ENCODE measurements around the gene TGM2. TPM values are rescaled to one million over a fixed set of nuclear protein-coding genes. Genes with fewer than 3 reads are reported as not detected.

The TGM2 gene
- total RNA-seq, 1 experiment from 2014 or later: 138 TPM

- peak in 1 of 2 experiments; percentile 47 for DNase-seq
- H3K27ac Mint-ChIP-seq (ENCODE audit: unreplicated experiment): no peak overlapping the region
- Histone ChIP-seq H3K36me3 (ENCODE audit: control insufficient read depth, insufficient read depth, low read length) (no peaks in the 10 kb centered on the region), H3K4me1 (no peaks in the 10 kb centered on the region), H3K9me3 (peaks cover 18% of the 10 kb centered on the region), H3K4me3 (ENCODE audit: low read depth, low read length) (no peak overlapping the region), H3K27me3 (replicated peaks; ENCODE audit: control insufficient read depth, insufficient read depth, low read length) (no peaks in the 10 kb centered on the region)
- no peaks in the 10 kb centered on the region for H3K4me1 Mint-ChIP-seq (ENCODE audit: low read depth, unreplicated experiment)
- H3K27me3 Mint-ChIP-seq (ENCODE audit: insufficient read depth, unreplicated experiment): peaks cover 4% of the 10 kb centered on the region
- POLR2A ChIA-PET: no interaction called here
- no peaks in the 10 kb centered on the region for H3K36me3 Mint-ChIP-seq (ENCODE audit: insufficient read depth, unreplicated experiment)
- no peak for TF ChIP-seq CTCF (IDR thresholded peaks at IDR 0.05; ENCODE audit: insufficient read depth in 1 of 2, low read depth in 1 of 2, low read length in 1 of 2, severe bottlenecking in 1 of 2, unreplicated experiment in 1 of 2)
- no peak overlapping the region for H3K4me3 Mint-ChIP-seq (ENCODE audit: unreplicated experiment)
- CTCF ChIA-PET: interaction anchor here (3.8 kb wide), 1 partner anchor 153 kb away, joined by 11 read pairs; no protein-coding TSS in a partner anchor
- intact Hi-C loops (cut with micrococcal nuclease; ENCODE audit: unreplicated experiment): no loop called here
- BruUV-seq (replicated peaks): no TSS peak
- peaks cover 10% of the 10 kb centered on the region for H3K9me3 Mint-ChIP-seq (ENCODE audit: unreplicated experiment)
Measured at GRCh38 chr20:38210741-38211140, 45.7 kb upstream of the TGM2 start.

GRCh38 chr20:38209736-38210405 is 44.8 kb upstream of the TGM2 start:
- no peaks in the 10 kb centered on the region for H3K27me3 ChIP-seq (replicated peaks; ENCODE audit: control insufficient read depth, insufficient read depth, low read length)
- POLR2A ChIA-PET: no interaction called here
- H3K27me3 Mint-ChIP-seq (ENCODE audit: insufficient read depth, unreplicated experiment): peaks cover 6% of the 10 kb centered on the region
- H3K9me3 ChIP-seq: peaks cover 19% of the 10 kb centered on the region
- intact Hi-C loops (cut with micrococcal nuclease; ENCODE audit: unreplicated experiment): no loop called here
- peak in 1 of 2 experiments; percentile 35 for DNase-seq
- BruUV-seq (replicated peaks): no TSS peak
- H3K9me3 Mint-ChIP-seq (ENCODE audit: unreplicated experiment): peaks cover 10% of the 10 kb centered on the region
- no peaks in the 10 kb centered on the region for H3K4me1 ChIP-seq
- no peak overlapping the region for H3K4me3 Mint-ChIP-seq (ENCODE audit: unreplicated experiment)
- no peak overlapping the region for H3K27ac Mint-ChIP-seq (ENCODE audit: unreplicated experiment)
- no peaks in the 10 kb centered on the region for H3K36me3 ChIP-seq (ENCODE audit: control insufficient read depth, insufficient read depth, low read length)
- H3K36me3 Mint-ChIP-seq (ENCODE audit: insufficient read depth, unreplicated experiment): no peaks in the 10 kb centered on the region
- no peak for TF ChIP-seq CTCF (IDR thresholded peaks at IDR 0.05; ENCODE audit: insufficient read depth in 1 of 2, low read depth in 1 of 2, low read length in 1 of 2, severe bottlenecking in 1 of 2, unreplicated experiment in 1 of 2)
- no peaks in the 10 kb centered on the region for H3K4me1 Mint-ChIP-seq (ENCODE audit: low read depth, unreplicated experiment)
- CTCF ChIA-PET: interaction anchor here (0.9 to 3.8 kb wide), 2 partner anchors 14 to 152 kb away, joined by 3 to 11 read pairs; no protein-coding TSS in a partner anchor
- H3K4me3 ChIP-seq (ENCODE audit: low read depth, low read length): no peak overlapping the region

GRCh38 chr20:38209054-38209675 is 44.1 kb upstream of the TGM2 start:
- peaks cover 10% of the 10 kb centered on the region for H3K9me3 Mint-ChIP-seq (ENCODE audit: unreplicated experiment)
- H3K27me3 Mint-ChIP-seq (ENCODE audit: insufficient read depth, unreplicated experiment): peaks cover 9% of the 10 kb centered on the region
- POLR2A ChIA-PET: no interaction called here
- intact Hi-C loops (cut with micrococcal nuclease; ENCODE audit: unreplicated experiment): no loop called here
- CTCF ChIA-PET: interaction anchor here (0.6 kb wide), 1 partner anchor 11 kb away, joined by 5 read pairs; no protein-coding TSS in a partner anchor
- DNase-seq: peak in 1 of 2 experiments; percentile 19
- no peaks in the 10 kb centered on the region for H3K36me3 Mint-ChIP-seq (ENCODE audit: insufficient read depth, unreplicated experiment)
- TF ChIP-seq CTCF (IDR thresholded peaks at IDR 0.05; ENCODE audit: insufficient read depth in 1 of 2, low read depth in 1 of 2, low read length in 1 of 2, severe bottlenecking in 1 of 2, unreplicated experiment in 1 of 2): no peak
- Histone ChIP-seq H3K27me3 (replicated peaks; ENCODE audit: control insufficient read depth, insufficient read depth, low read length) (no peaks in the 10 kb centered on the region), H3K4me1 (no peaks in the 10 kb centered on the region), H3K9me3 (peaks cover 19% of the 10 kb centered on the region), H3K36me3 (ENCODE audit: control insufficient read depth, insufficient read depth, low read length) (no peaks in the 10 kb centered on the region), H3K4me3 (ENCODE audit: low read depth, low read length) (no peak overlapping the region)
- BruUV-seq (replicated peaks): no TSS peak
- H3K4me1 Mint-ChIP-seq (ENCODE audit: low read depth, unreplicated experiment): no peaks in the 10 kb centered on the region
- H3K27ac Mint-ChIP-seq (ENCODE audit: unreplicated experiment): no peak overlapping the region
- H3K4me3 Mint-ChIP-seq (ENCODE audit: unreplicated experiment): no peak overlapping the region

Measured in Caco-2 (cell line).